SK-N-SH (cell line): ENCODE measurements around the gene NUMA1.

ENCODE experiments used
- CTCF ChIP-seq: fragments of 200-600 bp; sonication (generic); IDR thresholded peaks from 2 replicates; pipeline ENCODE4 v1.6.1; 2017; ENCODE audit warnings: antibody characterized with exemption, mild to moderate bottlenecking, moderate library complexity
- EP300 ChIP-seq, 2 experiments: IDR thresholded peaks; 2 replicates each; pipeline versions ENCODE4 v1.4.0 to v1.6.1; 2012; ENCODE audit warnings: borderline replicate concordance in 1 of 2, low read depth in 1 of 2, low read length in 1 of 2
- FOSL2 ChIP-seq: IDR thresholded peaks from 2 replicates; pipeline ENCODE4 v1.4.0; 2012; ENCODE audit warnings: low read depth, mild to moderate bottlenecking, moderate library complexity, borderline replicate concordance
- FOXM1 ChIP-seq: IDR thresholded peaks from 2 replicates; pipeline ENCODE4 v1.4.0; 2012; ENCODE audit warnings: low read depth, mild to moderate bottlenecking
- GATA2 ChIP-seq: sonication (generic); formaldehyde crosslinking; IDR thresholded peaks from 2 replicates; pipeline ENCODE4 v1.5.0; 2020; ENCODE audit warnings: mild to moderate bottlenecking, missing genetic modification reagents
- JUND ChIP-seq: IDR thresholded peaks from 2 replicates; pipeline ENCODE4 v1.4.0; 2012
- MAX ChIP-seq: IDR thresholded peaks from 2 replicates; pipeline ENCODE4 v1.4.0; 2012; ENCODE audit warnings: low read depth
- POLR2AphosphoS5 ChIP-seq: IDR thresholded peaks from 2 replicates; pipeline ENCODE4 v1.6.1; 2012; ENCODE audit warnings: low read depth, low read length
- REST ChIP-seq: IDR thresholded peaks from 2 replicates; pipeline ENCODE4 v1.6.1; 2012; ENCODE audit warnings: mild to moderate bottlenecking, low read depth, low read length, moderate library complexity
- SIN3A ChIP-seq: IDR thresholded peaks from 2 replicates; pipeline ENCODE4 v1.6.1; 2012; ENCODE audit warnings: low read depth, mild to moderate bottlenecking, low read length, moderate library complexity, borderline replicate concordance
- TAF1 ChIP-seq: IDR thresholded peaks from 2 replicates; pipeline ENCODE4 v1.6.1; 2012; ENCODE audit warnings: low read depth, mild to moderate bottlenecking, low read length, moderate library complexity, borderline replicate concordance
- TEAD4 ChIP-seq: IDR thresholded peaks from 2 replicates; pipeline ENCODE4 v1.4.0; 2012; ENCODE audit warnings: mild to moderate bottlenecking, borderline replicate concordance; ENCODE audit not compliant: insufficient read depth

GRCh38 chr11:72123117-72123653 lies 42.8 kb upstream of the NUMA1 start:
- no peak for TF ChIP-seq POLR2AphosphoS5
- TF ChIP-seq REST: no peak
- TF ChIP-seq MAX: no peak
- TF ChIP-seq CTCF: no peak
- TF ChIP-seq EP300 (IDR thresholded peaks at IDR 0.05; ENCODE audit: borderline replicate concordance in 1 of 2, low read depth in 1 of 2, low read length in 1 of 2): no peak
- TF ChIP-seq TEAD4: no peak
- TF ChIP-seq SIN3A: no peak
- no peak for TF ChIP-seq GATA2 (CRISPR knock-in tag)
- TF ChIP-seq JUND: no peak
- TF ChIP-seq FOSL2: no peak
- TF ChIP-seq FOXM1: no peak
- no peak for TF ChIP-seq TAF1
